H9 (cell line): ENCODE data around the gene FBXO28. TPM values are rescaled to one million over a fixed set of nuclear protein-coding genes. Genes with fewer than 3 reads are reported as not detected.

Experiments used
- DNase-seq: peaks from one replicate; pipeline ENCODE4 v3.0.0-alpha.2; 2017
- H2AFZ ChIP-seq: one replicate; pipeline ENCODE4 v1.6.1; 2013; ENCODE audit warnings: mild to moderate bottlenecking, low read length, control low read depth, moderate library complexity
- H2AK5ac ChIP-seq: 2 replicates; pipeline ENCODE4 v1.6.1; 2013; ENCODE audit warnings: low read length, control low read depth, mixed read lengths; ENCODE audit not compliant: insufficient read length
- H2BK120ac ChIP-seq: one replicate; pipeline ENCODE4 v1.6.1; 2013; ENCODE audit warnings: low read depth, mild to moderate bottlenecking, low read length, control low read depth, inconsistent platforms; ENCODE audit not compliant: poor library complexity, severe bottlenecking
- H2BK12ac ChIP-seq: 2 replicates; pipeline ENCODE4 v1.6.1; 2013; ENCODE audit warnings: low read length, control low read depth, mixed read lengths, low read depth; ENCODE audit not compliant: insufficient read length
- H2BK15ac ChIP-seq: 2 replicates; pipeline ENCODE4 v1.6.1; 2013; ENCODE audit warnings: low read depth, low read length, control low read depth
- H2BK20ac ChIP-seq: one replicate; pipeline ENCODE4 v1.6.1; 2013; ENCODE audit warnings: low read depth, mild to moderate bottlenecking, low read length, control low read depth, inconsistent platforms; ENCODE audit not compliant: poor library complexity, severe bottlenecking
- H2BK5ac ChIP-seq: 2 replicates; pipeline ENCODE4 v1.6.1; 2013; ENCODE audit warnings: low read length, control low read depth, mixed read lengths; ENCODE audit not compliant: insufficient read length
- H3K14ac ChIP-seq: 2 replicates; pipeline ENCODE4 v1.6.1; 2013; ENCODE audit warnings: low read length, control low read depth; ENCODE audit not compliant: insufficient read depth
- H3K18ac ChIP-seq: 2 replicates; pipeline ENCODE4 v1.6.1; 2013; ENCODE audit warnings: low read depth, mild to moderate bottlenecking, mixed read lengths, low read length, control low read depth; ENCODE audit not compliant: insufficient read length
- H3K23ac ChIP-seq: 2 replicates; pipeline ENCODE4 v1.6.1; 2013; ENCODE audit warnings: low read length, control low read depth, mixed read lengths, low read depth; ENCODE audit not compliant: insufficient read length
- H3K23me2 ChIP-seq: 2 replicates; pipeline ENCODE4 v1.6.1; 2013; ENCODE audit warnings: low read depth, mild to moderate bottlenecking, mixed read lengths, low read length, control low read depth; ENCODE audit not compliant: insufficient read length, poor library complexity, severe bottlenecking
- H3K27ac ChIP-seq: 2 replicates; pipeline ENCODE4 v1.5.1; 2013; ENCODE audit warnings: low read length, control low read depth, mixed read lengths, low read depth; ENCODE audit not compliant: insufficient read length
- H3K27me3 ChIP-seq: 2 replicates; pipeline ENCODE4 v1.6.1; 2013; ENCODE audit warnings: low read length, control low read depth, inconsistent platforms; ENCODE audit not compliant: insufficient read depth
- H3K4ac ChIP-seq: 2 replicates; pipeline ENCODE4 v1.6.1; 2013; ENCODE audit warnings: low read depth, mild to moderate bottlenecking, control low read depth, inconsistent platforms, low read length, moderate library complexity
- H3K4me1 ChIP-seq: 2 replicates; pipeline ENCODE4 v1.6.1; 2013; ENCODE audit warnings: low read length, control low read depth, inconsistent platforms; ENCODE audit not compliant: insufficient read depth
- H3K4me2 ChIP-seq: 2 replicates; pipeline ENCODE4 v1.6.1; 2013; ENCODE audit warnings: low read length, control low read depth, mixed read lengths; ENCODE audit not compliant: insufficient read length, insufficient read depth
- H3K56ac ChIP-seq: 2 replicates; pipeline ENCODE4 v1.6.1; 2013; ENCODE audit warnings: low read depth, mild to moderate bottlenecking, mixed read lengths, low read length, control low read depth; ENCODE audit not compliant: insufficient read length
- H3K79me1 ChIP-seq: 2 replicates; pipeline ENCODE4 v1.6.1; 2013; ENCODE audit warnings: low read depth, mild to moderate bottlenecking, moderate library complexity, low read length, control low read depth, inconsistent platforms; ENCODE audit not compliant: insufficient read depth, poor library complexity, severe bottlenecking
- H3K79me2 ChIP-seq: 2 replicates; pipeline ENCODE4 v1.6.1; 2013; ENCODE audit warnings: low read length, control low read depth, inconsistent platforms; ENCODE audit not compliant: insufficient read depth
- H3K9ac ChIP-seq: 2 replicates; pipeline ENCODE4 v1.6.1; 2013; ENCODE audit warnings: low read length, control low read depth, mixed read lengths; ENCODE audit not compliant: insufficient read length; ENCODE audit errors: extremely low read depth
- H3K9me3 ChIP-seq: one replicate; pipeline ENCODE4 v1.6.1; 2013; ENCODE audit warnings: low read depth, low read length, inconsistent platforms; ENCODE audit not compliant: control insufficient read depth
- H3T11ph ChIP-seq: one replicate; pipeline ENCODE4 v1.6.1; 2013; ENCODE audit warnings: mild to moderate bottlenecking, low read length, control low read depth, inconsistent platforms
- H4K20me1 ChIP-seq: one replicate; pipeline ENCODE4 v1.6.1; 2013; ENCODE audit not compliant: control insufficient read depth, insufficient read length, insufficient read depth
- H4K5ac ChIP-seq: 2 replicates; pipeline ENCODE4 v1.6.1; 2013; ENCODE audit warnings: low read depth, mild to moderate bottlenecking, mixed read lengths, low read length, control low read depth; ENCODE audit not compliant: insufficient read length
- H4K8ac ChIP-seq: replicated peaks from 2 replicates; pipeline ENCODE4 v1.6.1; 2013; ENCODE audit warnings: low read length, control low read depth, mixed read lengths, low read depth; ENCODE audit not compliant: insufficient read length
- H4K91ac ChIP-seq: 2 replicates; pipeline ENCODE4 v1.6.1; 2013; ENCODE audit warnings: low read depth, mild to moderate bottlenecking, moderate library complexity, mixed read lengths, low read length, control low read depth; ENCODE audit not compliant: insufficient read length
- H3K27ac Mint-ChIP-seq, 3 experiments: 2 replicates in 2 of 3; 3 replicates in 1 of 3; pipeline ENCODE4 v1.8.0; 2020 to 2021; ENCODE audit warnings: mixed read lengths in 3 of 3, mild to moderate bottlenecking in 1 of 3, moderate library complexity in 1 of 3
- H3K27me3 Mint-ChIP-seq: 2 replicates; pipeline ENCODE4 v1.8.0; 2021; ENCODE audit warnings: low read depth, mild to moderate bottlenecking, moderate library complexity, mixed read lengths
- H3K36me3 Mint-ChIP-seq, 3 experiments: 2 replicates in 2 of 3; 3 replicates in 1 of 3; pipeline ENCODE4 v1.8.0; 2020 to 2021; ENCODE audit warnings: low read depth in 3 of 3, mixed read lengths in 3 of 3; ENCODE audit not compliant: insufficient read depth in 1 of 3
- H3K4me1 Mint-ChIP-seq, 2 experiments: 2 replicates each; pipeline ENCODE4 v1.8.0; 2020; ENCODE audit warnings: mixed read lengths in 2 of 2
- H3K4me3 Mint-ChIP-seq, 2 experiments: 2 replicates in 1 of 2; 3 replicates in 1 of 2; pipeline ENCODE4 v1.8.0; 2020 to 2021; ENCODE audit warnings: mild to moderate bottlenecking in 2 of 2, mixed read lengths in 2 of 2, moderate library complexity in 1 of 2
- H3K9me3 Mint-ChIP-seq, 2 experiments: 2 replicates in 1 of 2; 3 replicates in 1 of 2; pipeline ENCODE4 v1.8.0; 2020; ENCODE audit warnings: mild to moderate bottlenecking in 2 of 2, mixed read lengths in 2 of 2, moderate library complexity in 1 of 2
- CTCF ChIP-seq: fragments of 200-600 bp; sonication (generic); conservative IDR thresholded peaks from 3 replicates; pipeline ENCODE4 v1.8.0; 2021; ENCODE audit warnings: antibody characterized with exemption, mild to moderate bottlenecking
- WGBS: extraction: QIAGEN DNeasy Blood & Tissue Kit; methylation state at CpG from one replicate; pipeline ENCODE4 v1.1.7; 2013; ENCODE audit warnings: missing lambda C conversion rate, low lambda C conversion rate, mixed read lengths; ENCODE audit not compliant: insufficient read length; ENCODE audit errors: extremely low coverage; 5-methylcytosine and 5-hydroxymethylcytosine counted together
- total RNA-seq: library from RNA; stranded (reverse); gene quantifications from 2 replicates; pipeline ENCODE4 v1.2.1, GENCODE V29; 2021

Gene FBXO28
- total RNA-seq, 1 experiment from 2014 or later: 55.0 TPM

- H3K36me3 Mint-ChIP-seq: no peaks in the 10 kb centered on the region
Measured at GRCh38 chr1:224087286-224087794, 26.6 kb upstream of the FBXO28 start.

More at GRCh38 chr1:224087286-224087794, 26.6 kb upstream of the FBXO28 start:
- DNase-seq: no peak
- Histone ChIP-seq H2BK5ac (no peak overlapping the region), H3K4me1 (no peaks in the 10 kb centered on the region; the same call in 1 of the 2 replicates), H4K20me1 (no peaks in the 10 kb centered on the region), H3K79me2 (no peaks in the 10 kb centered on the region), H4K91ac (no peak overlapping the region), H2AFZ (no peak overlapping the region), H3K14ac (no peak overlapping the region), H4K5ac (no peak overlapping the region), H4K8ac (no peak overlapping the region), H2BK120ac (no peak overlapping the region), H3T11ph (no peak overlapping the region), H3K9ac (no peak overlapping the region), H3K4me2 (no peak overlapping the region), H2AK5ac (no peak overlapping the region), H3K23ac (no peak overlapping the region), H2BK12ac (no peak overlapping the region), H3K23me2 (no peaks in the 10 kb centered on the region), H3K56ac (no peak overlapping the region), H3K27me3 (no peaks in the 10 kb centered on the region), H2BK15ac (no peak overlapping the region), H2BK20ac (no peak overlapping the region), H3K9me3 (no peaks in the 10 kb centered on the region), H3K18ac (no peak overlapping the region), H3K79me1 (no peaks in the 10 kb centered on the region), H3K27ac (no peak overlapping the region), H3K4ac (no peak overlapping the region)
- no peak overlapping the region; a peak in 1 of 7 replicates for H3K27ac Mint-ChIP-seq
- no peak overlapping the region for H3K4me3 Mint-ChIP-seq
- WGBS: no CpG with 5 or more reads among the region's 2 CpGs
- no peaks in the 10 kb centered on the region for H3K27me3 Mint-ChIP-seq
- no peak for TF ChIP-seq CTCF
- peaks cover 10 to 13% of the 10 kb centered on the region in 2 experiments for H3K4me1 Mint-ChIP-seq
- peaks cover 0 to 2% of the 10 kb centered on the region in 2 experiments; a peak in 2 of 5 replicates for H3K9me3 Mint-ChIP-seq
